Measurements from ENCODE around the gene PARP8. TPM values are rescaled to one million over a fixed set of nuclear protein-coding genes. Genes with fewer than 3 reads are reported as not detected.
A peak's percentile ranks its signal among the peaks of the same experiment; 100 is the strongest.
"Not testable (repeated sequence)": the region's sequence is repeated elsewhere in the genome, so short reads cannot be mapped to it uniquely, and the experiment has no call there.

PARP8 gene
- total RNA-seq, 1 donor from 2014 or later = 22.2 TPM

DNA sequence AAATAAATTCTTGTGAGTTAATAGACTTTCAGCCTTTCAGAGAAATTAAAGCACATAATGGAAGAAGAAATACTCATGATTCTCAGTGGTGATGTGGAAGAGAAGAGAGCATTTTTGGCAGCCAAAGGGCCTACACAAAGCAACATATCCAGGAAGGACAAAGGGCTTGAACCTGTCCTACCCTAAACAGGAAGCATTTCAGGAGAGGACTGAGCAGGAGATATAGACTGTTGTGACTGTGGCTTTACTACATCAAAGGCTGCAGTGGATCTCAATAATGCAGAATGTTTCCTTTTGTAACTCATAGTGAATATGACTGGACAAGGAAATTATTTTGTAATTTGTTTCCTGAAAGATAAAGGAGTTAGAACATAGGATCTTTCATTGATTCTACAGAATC is 1.3 kb upstream of the PARP8 start:
- DNase-seq (ENCODE audit: low spot score) = no peak
- peaks cover 3% of the 10 kb centered on the region for H3K9me3 Mint-ChIP-seq

DNA sequence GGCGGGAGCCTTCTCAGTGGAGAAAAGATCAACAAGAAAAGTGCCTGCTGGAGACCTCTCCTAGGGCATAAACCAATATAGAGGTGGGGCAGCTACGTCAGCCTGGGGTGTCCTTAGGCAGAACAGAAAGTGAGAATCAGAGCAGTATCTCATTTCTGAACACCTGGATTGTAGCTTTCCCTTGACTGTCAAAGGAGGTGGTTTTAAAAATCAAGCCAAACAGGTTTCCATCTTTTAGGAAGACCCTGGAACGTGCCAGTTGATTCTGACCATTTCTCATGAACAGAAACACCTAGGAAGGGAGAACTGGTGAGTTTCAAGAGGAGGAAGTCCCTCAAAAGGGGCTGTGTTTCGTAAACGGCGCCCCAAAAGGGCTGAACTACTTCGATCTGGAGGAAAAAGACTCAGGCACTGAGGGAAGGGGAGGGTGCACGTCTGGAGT is 655 bp upstream of the PARP8 start:
- Mint-ChIP-seq H3K4me1 (ENCODE audit: low read depth) (peaks cover 35% of the 10 kb centered on the region), H3K27ac (peak overlapping the region; percentile 98), H3K4me3 (ENCODE audit: low read depth) (peak overlapping the region; percentile 96)
- intact Hi-C loops (cut with micrococcal nuclease) = loop anchor here (2.0 to 5.0 kb wide), 3 partner anchors 75 to 225 kb away; partner anchors contain the start of gene EMB
- not testable (repeated sequence) for H3K36me3 Mint-ChIP-seq (ENCODE audit: low read depth); H3K27me3 Mint-ChIP-seq (ENCODE audit: low read depth); H3K9me3 Mint-ChIP-seq
- peak; percentile 26 for DNase-seq (ENCODE audit: low spot score)

More for the DNA sequence above, 1.3 kb upstream of the PARP8 start:
- Mint-ChIP-seq H3K27ac (peak overlapping the region; percentile 98), H3K4me1 (ENCODE audit: low read depth) (peaks cover 32% of the 10 kb centered on the region), H3K4me3 (ENCODE audit: low read depth) (peak overlapping the region; percentile 96), H3K27me3 (ENCODE audit: low read depth) (no peaks in the 10 kb centered on the region), H3K36me3 (ENCODE audit: low read depth) (peaks cover 5% of the 10 kb centered on the region)
- intact Hi-C loops (cut with micrococcal nuclease) = loop anchor here (2.0 to 5.0 kb wide), 2 partner anchors 74 to 163 kb away; no protein-coding TSS in a partner anchor

DNA sequence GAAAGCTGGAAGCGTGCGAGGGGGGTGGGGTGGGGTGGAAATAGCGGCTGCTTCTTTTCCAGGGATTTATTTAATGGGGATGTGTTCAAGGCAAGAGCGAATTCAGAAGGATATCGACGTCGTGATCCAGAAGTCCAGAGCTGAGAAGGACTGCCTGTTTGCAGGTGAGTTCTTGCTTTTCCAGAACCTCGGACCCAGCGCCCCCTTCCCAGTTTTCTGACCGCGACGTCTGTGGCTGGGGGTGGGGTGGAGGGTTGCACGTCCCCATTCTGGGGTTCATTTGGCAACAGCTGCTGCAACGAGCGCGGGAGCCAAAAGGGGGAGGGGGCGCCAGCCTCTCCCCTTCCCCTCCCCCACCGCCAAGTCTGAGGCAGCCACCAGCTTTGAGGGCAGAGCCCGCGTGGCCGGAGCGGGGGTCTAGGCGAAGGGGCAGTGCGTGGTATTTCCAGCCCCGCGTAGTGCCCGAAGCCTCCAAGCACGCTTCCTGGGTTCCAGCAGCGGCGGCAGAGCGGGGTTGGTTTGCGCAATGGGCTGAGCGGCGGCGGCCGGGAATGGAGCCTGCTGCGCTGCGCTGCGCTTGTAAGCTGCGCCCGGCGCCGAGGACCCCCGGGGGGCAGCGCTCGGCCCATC is 701 bp downstream of the PARP8 start:
- H3K4me3 Mint-ChIP-seq (ENCODE audit: low read depth) = peak overlapping the region; percentile 98
- no peak for DNase-seq (ENCODE audit: low spot score)
- peak overlapping the region; percentile 100 for H3K27ac Mint-ChIP-seq
- peaks cover 12% of the 10 kb centered on the region for H3K36me3 Mint-ChIP-seq (ENCODE audit: low read depth)
- H3K4me1 Mint-ChIP-seq (ENCODE audit: low read depth) = peaks cover 43% of the 10 kb centered on the region
- intact Hi-C loops (cut with micrococcal nuclease) = loop anchor here (2.0 to 5.0 kb wide), 2 partner anchors 165 to 226 kb away; partner anchors contain the start of gene EMB
- H3K27me3 Mint-ChIP-seq (ENCODE audit: low read depth) = no peaks in the 10 kb centered on the region
- H3K9me3 Mint-ChIP-seq = no peaks in the 10 kb centered on the region

DNA sequence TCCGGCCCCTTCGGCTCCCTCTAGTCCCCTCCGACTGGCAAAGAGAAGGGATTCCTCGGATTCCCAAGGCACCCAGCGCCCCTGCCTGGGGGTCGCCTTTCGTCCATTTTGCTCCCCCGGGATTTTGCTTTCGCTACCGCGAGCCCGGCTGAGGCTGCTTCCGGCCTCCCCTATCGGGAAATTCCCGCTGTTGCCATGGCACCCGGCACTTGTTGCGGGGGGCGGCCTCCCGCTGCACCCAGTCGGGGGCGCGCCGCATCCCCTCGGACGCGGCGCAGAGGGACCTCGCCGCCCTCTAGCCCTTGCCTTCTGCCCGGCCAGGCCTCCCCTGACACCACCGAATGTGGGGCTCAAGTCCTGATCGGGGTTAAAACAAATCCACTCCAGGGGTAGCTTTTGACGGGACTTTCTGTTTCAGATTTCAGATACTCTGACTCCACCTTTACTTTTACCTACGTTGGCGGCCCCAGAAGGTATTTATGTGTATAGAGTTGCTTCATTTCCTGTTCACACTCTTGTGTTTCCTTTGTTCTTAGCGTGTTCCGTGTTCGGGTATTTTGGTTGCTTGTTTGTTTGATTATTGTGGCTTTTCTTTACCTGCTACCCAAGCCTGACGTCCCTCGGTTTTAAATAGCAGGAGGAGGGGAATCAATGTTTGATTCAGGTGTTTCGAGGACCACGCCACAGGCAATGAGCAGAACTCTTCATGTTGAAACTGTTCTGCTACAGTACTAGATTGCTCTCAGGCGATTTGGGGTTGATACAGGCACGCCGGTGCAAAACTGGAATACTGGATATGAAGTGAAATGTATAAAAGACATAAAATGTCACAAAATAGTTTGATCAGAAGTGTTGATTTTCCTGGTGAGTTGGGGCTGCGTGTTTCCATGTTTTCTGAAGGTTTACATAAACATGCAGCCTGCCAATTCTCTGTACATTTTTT is 1.5 kb downstream of the PARP8 start:
- Mint-ChIP-seq H3K9me3 (no peaks in the 10 kb centered on the region), H3K36me3 (ENCODE audit: low read depth) (peaks cover 19% of the 10 kb centered on the region), H3K4me1 (ENCODE audit: low read depth) (peaks cover 47% of the 10 kb centered on the region), H3K27me3 (ENCODE audit: low read depth) (no peaks in the 10 kb centered on the region), H3K4me3 (ENCODE audit: low read depth) (peak overlapping the region; percentile 98), H3K27ac (peak overlapping the region; percentile 100)
- peak; percentile 74 for DNase-seq (ENCODE audit: low spot score)
- intact Hi-C loops (cut with micrococcal nuclease) = loop anchor here (1.0 to 5.0 kb wide), 3 partner anchors 43 to 227 kb away; partner anchors contain the start of gene EMB

DNA sequence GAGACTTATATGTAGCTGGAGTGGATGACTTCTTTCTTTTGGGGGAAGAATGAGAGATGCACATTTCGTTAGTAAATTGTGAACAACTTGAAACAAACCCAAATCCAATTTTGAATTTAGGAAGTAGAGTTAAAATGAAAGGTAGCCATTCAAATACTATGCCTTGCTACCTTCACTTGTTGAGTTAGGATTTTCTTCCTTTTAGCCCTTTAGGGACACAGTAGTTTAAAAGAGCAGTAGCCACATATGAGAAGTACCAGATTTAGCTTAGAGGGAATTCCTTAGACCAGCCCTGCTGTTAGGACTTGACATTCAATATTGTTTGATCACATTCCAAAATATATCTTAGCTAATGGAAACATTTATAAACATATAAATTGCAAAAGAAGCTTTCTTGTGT is 2.2 kb downstream of the PARP8 start:
- intact Hi-C loops (cut with micrococcal nuclease) = loop anchor here (1.0 to 5.0 kb wide), 3 partner anchors 43 to 166 kb away; no protein-coding TSS in a partner anchor
- DNase-seq (ENCODE audit: low spot score); H3K9me3 Mint-ChIP-seq; H3K27me3 Mint-ChIP-seq (ENCODE audit: low read depth): not testable (repeated sequence)
- peaks cover 19% of the 10 kb centered on the region for H3K36me3 Mint-ChIP-seq (ENCODE audit: low read depth)
- peak overlapping the region; percentile 100 for H3K27ac Mint-ChIP-seq
- peaks cover 50% of the 10 kb centered on the region for H3K4me1 Mint-ChIP-seq (ENCODE audit: low read depth)
- peak overlapping the region; percentile 98 for H3K4me3 Mint-ChIP-seq (ENCODE audit: low read depth)

DNA sequence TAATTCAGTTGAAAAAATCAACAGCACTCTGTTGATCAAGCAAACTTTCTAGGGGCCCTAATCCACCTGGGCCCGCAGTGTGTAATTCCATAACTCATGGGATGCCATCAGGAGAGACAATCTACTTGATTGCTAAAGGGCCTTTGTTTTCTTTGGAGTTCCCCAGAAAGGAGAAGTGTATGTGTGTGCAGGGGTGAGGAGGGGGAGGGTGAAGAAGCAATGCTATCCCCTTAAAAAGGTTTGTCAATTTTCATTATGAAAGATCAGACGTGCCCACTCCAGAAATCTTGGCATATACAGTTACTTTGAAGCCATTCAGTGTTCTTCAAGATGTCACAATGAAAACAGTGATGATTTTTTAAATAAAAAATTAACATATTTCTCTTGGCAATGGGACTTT is 6.2 kb downstream of the PARP8 start:
- H3K27ac Mint-ChIP-seq = peak overlapping the region; percentile 19
- H3K9me3 Mint-ChIP-seq = no peaks in the 10 kb centered on the region
- peaks cover 55% of the 10 kb centered on the region for H3K4me1 Mint-ChIP-seq (ENCODE audit: low read depth)
- no peak for DNase-seq (ENCODE audit: low spot score)
- no peaks in the 10 kb centered on the region for H3K27me3 Mint-ChIP-seq (ENCODE audit: low read depth)
- H3K36me3 Mint-ChIP-seq (ENCODE audit: low read depth) = peaks cover 36% of the 10 kb centered on the region
- no peak overlapping the region for H3K4me3 Mint-ChIP-seq (ENCODE audit: low read depth)
- intact Hi-C loops (cut with micrococcal nuclease) = no loop called here

DNA sequence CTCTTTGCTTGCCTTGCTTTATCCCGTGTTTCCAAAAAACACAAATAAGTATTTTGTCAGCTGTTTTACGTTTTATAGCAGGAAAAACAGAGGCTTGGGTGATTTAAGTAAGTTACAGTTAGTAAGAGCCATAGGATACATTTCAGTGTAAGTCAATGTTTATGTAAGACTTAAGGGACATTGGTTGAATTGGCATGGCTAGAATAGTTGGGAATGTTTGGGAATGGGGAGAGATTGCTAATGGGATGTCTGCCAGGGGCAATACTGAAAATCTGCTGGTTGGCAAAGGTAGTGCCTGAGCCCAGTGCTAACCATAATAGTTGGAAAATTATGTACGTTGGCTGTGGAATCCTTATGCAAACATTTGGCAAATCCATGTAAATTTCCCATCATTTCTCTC is 7.0 kb downstream of the PARP8 start:
- H3K9me3 Mint-ChIP-seq; H3K27me3 Mint-ChIP-seq (ENCODE audit: low read depth); DNase-seq (ENCODE audit: low spot score); intact Hi-C loops (cut with micrococcal nuclease); H3K4me3 Mint-ChIP-seq (ENCODE audit: low read depth); H3K27ac Mint-ChIP-seq: not testable (repeated sequence)
- Mint-ChIP-seq H3K4me1 (ENCODE audit: low read depth) (peaks cover 50% of the 10 kb centered on the region), H3K36me3 (ENCODE audit: low read depth) (peaks cover 36% of the 10 kb centered on the region)

DNA sequence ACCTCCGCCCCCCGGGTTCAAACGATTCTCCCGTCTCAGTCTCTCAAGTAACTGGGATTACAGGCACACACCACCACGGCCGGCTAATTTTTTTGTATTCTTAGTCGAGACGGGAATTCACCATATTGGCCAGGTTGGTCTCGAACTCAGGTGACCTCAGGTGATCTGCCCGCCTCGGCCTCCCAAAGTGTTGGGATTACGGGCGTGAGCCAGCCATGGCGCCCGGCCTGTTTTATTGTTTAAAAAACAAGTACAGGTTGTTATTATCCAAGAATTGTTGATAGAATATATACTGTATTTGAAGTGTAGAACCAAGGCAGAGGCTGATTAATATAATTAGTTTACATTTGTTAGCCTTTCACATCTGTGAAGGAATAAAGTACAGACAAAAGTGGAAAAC is 8.9 kb downstream of the PARP8 start:
- Mint-ChIP-seq H3K36me3 (ENCODE audit: low read depth) (peaks cover 48% of the 10 kb centered on the region), H3K4me3 (ENCODE audit: low read depth) (no peak overlapping the region), H3K27me3 (ENCODE audit: low read depth) (no peaks in the 10 kb centered on the region), H3K9me3 (no peaks in the 10 kb centered on the region), H3K4me1 (ENCODE audit: low read depth) (peaks cover 48% of the 10 kb centered on the region), H3K27ac (no peak overlapping the region)
- intact Hi-C loops (cut with micrococcal nuclease) = no loop called here
- no peak for DNase-seq (ENCODE audit: low spot score)

DNA sequence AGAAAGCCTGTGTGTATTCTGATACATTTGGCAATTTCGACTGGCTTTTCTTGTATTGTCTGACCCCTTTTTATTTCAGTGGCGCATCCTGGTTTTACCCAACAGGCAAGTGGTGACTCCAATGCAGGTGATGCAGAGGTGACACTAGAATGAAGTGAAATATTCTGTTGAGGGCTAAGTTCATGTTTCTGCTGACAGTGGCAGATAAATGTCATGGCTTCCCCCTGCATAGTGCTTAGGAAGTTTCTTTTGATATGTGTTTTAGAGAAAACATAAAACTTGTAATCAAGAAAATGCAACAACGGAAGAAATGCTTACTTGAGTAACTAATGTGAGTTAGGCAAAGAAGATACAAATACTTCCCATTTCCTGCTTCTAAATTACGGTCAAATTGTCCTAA is 13.1 kb downstream of the PARP8 start:
- H3K27me3 Mint-ChIP-seq (ENCODE audit: low read depth); H3K27ac Mint-ChIP-seq; H3K9me3 Mint-ChIP-seq; DNase-seq (ENCODE audit: low spot score); H3K4me3 Mint-ChIP-seq (ENCODE audit: low read depth); intact Hi-C loops (cut with micrococcal nuclease): not testable (repeated sequence)
- Mint-ChIP-seq H3K4me1 (ENCODE audit: low read depth) (peaks cover 39% of the 10 kb centered on the region), H3K36me3 (ENCODE audit: low read depth) (peaks cover 44% of the 10 kb centered on the region)

DNA sequence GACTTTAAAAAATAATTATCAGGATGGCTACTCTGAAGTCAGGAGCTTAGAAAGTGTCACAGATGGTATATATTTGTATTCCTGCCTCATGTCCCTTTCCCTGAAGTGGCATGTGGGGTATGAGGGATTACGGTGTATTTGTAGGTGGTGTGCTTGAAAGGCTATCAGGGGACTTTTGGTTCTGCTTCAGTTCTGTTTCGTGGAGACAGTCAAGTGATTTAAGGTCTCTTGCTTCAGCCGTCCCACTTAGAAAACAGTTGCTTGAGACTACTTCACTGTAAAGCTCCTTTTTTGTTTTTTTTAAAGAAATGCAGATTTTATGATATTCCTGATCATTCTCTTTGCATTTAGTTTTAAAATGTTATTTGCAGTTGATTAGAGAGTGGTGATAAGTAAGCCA is 18.3 kb downstream of the PARP8 start:
- Mint-ChIP-seq H3K27me3 (ENCODE audit: low read depth) (no peaks in the 10 kb centered on the region), H3K4me1 (ENCODE audit: low read depth) (peaks cover 30% of the 10 kb centered on the region), H3K27ac (no peak overlapping the region), H3K9me3 (peaks cover 23% of the 10 kb centered on the region), H3K4me3 (ENCODE audit: low read depth) (no peak overlapping the region), H3K36me3 (ENCODE audit: low read depth) (peaks cover 61% of the 10 kb centered on the region)
- intact Hi-C loops (cut with micrococcal nuclease) = no loop called here
- no peak for DNase-seq (ENCODE audit: low spot score)

DNA sequence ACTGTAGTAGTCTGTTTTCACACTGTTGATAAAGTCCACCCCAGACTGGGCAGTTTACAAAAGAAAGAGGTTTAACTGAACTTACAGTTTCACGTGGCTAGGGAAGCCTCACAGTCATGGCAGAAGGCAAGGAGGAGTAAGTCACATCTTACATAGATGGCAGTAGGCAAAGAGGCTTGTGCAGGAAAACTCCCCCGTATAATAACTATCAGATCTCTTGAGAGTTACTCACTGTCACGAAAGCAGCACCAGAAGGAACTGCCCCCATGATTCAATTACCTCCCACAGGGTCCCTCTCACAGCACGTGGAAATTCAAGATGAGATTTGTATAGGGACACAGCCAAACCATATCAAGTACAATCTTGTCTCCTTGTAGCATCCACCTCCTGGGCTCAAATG is 21.1 kb downstream of the PARP8 start:
- peaks cover 46% of the 10 kb centered on the region for H3K36me3 Mint-ChIP-seq (ENCODE audit: low read depth)
- no peaks in the 10 kb centered on the region for H3K27me3 Mint-ChIP-seq (ENCODE audit: low read depth)
- no peak overlapping the region for H3K4me3 Mint-ChIP-seq (ENCODE audit: low read depth)
- no peak overlapping the region for H3K27ac Mint-ChIP-seq
- H3K4me1 Mint-ChIP-seq (ENCODE audit: low read depth) = peaks cover 15% of the 10 kb centered on the region
- no peak for DNase-seq (ENCODE audit: low spot score)
- intact Hi-C loops (cut with micrococcal nuclease) = no loop called here
- H3K9me3 Mint-ChIP-seq = peaks cover 23% of the 10 kb centered on the region

DNA sequence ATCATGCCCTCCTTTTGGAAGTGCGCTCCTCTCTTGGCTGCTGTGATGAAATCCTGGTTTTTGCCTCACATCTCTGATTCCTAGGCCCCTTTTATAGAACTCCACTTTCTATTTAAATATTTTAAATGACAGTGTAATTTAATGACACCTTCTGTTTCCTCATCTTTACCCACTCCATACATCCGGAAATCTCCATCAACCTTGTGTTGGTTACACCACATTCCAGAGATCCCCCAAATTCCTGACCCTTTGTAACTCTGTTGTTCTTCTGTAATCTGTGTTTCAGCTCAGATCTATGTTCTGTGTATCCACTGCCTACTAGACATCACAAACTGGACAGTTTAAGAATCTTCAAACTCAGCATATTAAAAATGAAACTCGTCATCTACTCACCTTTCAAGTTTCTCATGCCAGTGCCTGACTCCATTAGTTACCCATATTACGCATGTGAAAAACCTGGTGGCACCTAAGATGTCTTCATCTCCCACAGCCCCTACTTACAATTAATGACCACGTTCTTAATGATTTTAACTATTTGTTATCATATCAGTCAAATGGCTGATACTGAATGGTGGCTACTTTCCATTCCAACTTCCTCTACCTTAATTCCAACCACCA is 25.1 kb downstream of the PARP8 start:
- peaks cover 10% of the 10 kb centered on the region for H3K9me3 Mint-ChIP-seq

More for the DNA sequence above, 25.1 kb downstream of the PARP8 start:
- peaks cover 20% of the 10 kb centered on the region for H3K36me3 Mint-ChIP-seq (ENCODE audit: low read depth)
- no peak overlapping the region for H3K4me3 Mint-ChIP-seq (ENCODE audit: low read depth)
- no peak overlapping the region for H3K27ac Mint-ChIP-seq
- intact Hi-C loops (cut with micrococcal nuclease) = no loop called here
- no peaks in the 10 kb centered on the region for H3K27me3 Mint-ChIP-seq (ENCODE audit: low read depth)
- no peak for DNase-seq (ENCODE audit: low spot score)
- H3K4me1 Mint-ChIP-seq (ENCODE audit: low read depth) = peaks cover 18% of the 10 kb centered on the region

Data from activated T-helper 2 cell treated with anti-CD3 and anti-CD28 coated beads, Interferon-gamma antibody, Interleukin-2, Interleukin-4, amounts not matched to agents 10 μg/mL and 5 μg/mL and 100 μg/mL, durations not matched to agents 14 hours and 24 hours and 36 hours (primary cell).